Esophagus muscularis mucosa (tissue), 4 donors: Measurements from ENCODE around the gene CNGB1.

Experiments
- EP300 ChIP-seq: sonication (generic); formaldehyde crosslinking; IDR thresholded peaks from one replicate; pipeline ENCODE4 v1.6.1; 2017; ENCODE audit warnings: antibody characterized with exemption
- POLR2A ChIP-seq: fragments of 450-650 bp; IDR thresholded peaks from one replicate; pipeline ENCODE4 v1.6.1; 2017; ENCODE audit warnings: antibody characterized with exemption, moderate library complexity, mild to moderate bottlenecking, low read depth
- POLR2AphosphoS5 ChIP-seq, 2 donors: sonication (generic); formaldehyde crosslinking; IDR thresholded peaks; one replicate each; pipeline ENCODE4 v1.6.1; 2017; ENCODE audit warnings: antibody characterized with exemption in 2 of 2
- TF ChIP-seq, protein P1 (sequence below), 3 experiments: fragments of 200-600 bp in 2 of 3; fragments of 450-650 bp in 1 of 3; sonication (generic) in 2 of 3; IDR thresholded peaks; one replicate each; pipeline ENCODE4 v1.5.1; 2017 to 2019; ENCODE audit warnings: antibody characterized with exemption in 3 of 3, mild to moderate bottlenecking in 2 of 3, moderate library complexity in 1 of 3

DNA sequence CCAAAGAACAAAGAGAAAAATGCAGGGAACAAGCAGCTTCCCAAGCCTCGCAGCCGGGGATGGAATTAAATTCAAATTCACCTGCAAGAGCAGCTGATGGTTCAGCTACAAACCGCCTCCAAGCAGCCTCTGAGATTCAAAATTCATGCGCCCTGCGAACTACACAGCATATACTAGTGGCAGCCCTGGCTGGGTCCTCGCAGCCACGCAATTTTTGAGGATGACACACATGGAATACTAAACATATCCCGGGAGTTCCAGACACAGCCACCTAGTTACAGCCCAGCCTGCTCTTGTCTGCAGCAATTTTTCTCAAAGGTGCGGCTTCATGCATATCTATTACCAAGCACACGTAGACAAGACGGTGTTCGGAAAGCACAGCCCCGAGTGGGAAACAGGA lies 132.8 kb downstream of the CNGB1 start:
- TF ChIP-seq, protein P1, sequence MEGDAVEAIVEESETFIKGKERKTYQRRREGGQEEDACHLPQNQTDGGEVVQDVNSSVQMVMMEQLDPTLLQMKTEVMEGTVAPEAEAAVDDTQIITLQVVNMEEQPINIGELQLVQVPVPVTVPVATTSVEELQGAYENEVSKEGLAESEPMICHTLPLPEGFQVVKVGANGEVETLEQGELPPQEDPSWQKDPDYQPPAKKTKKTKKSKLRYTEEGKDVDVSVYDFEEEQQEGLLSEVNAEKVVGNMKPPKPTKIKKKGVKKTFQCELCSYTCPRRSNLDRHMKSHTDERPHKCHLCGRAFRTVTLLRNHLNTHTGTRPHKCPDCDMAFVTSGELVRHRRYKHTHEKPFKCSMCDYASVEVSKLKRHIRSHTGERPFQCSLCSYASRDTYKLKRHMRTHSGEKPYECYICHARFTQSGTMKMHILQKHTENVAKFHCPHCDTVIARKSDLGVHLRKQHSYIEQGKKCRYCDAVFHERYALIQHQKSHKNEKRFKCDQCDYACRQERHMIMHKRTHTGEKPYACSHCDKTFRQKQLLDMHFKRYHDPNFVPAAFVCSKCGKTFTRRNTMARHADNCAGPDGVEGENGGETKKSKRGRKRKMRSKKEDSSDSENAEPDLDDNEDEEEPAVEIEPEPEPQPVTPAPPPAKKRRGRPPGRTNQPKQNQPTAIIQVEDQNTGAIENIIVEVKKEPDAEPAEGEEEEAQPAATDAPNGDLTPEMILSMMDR (IDR thresholded peaks at IDR 0.05), result no peak
- TF ChIP-seq EP300 (no peak), POLR2AphosphoS5 (IDR thresholded peaks at IDR 0.05) (no peak), POLR2A (no peak)
